Uterus (tissue), 2 donors: ENCODE results near the gene QKI.

ENCODE experiments used
- POLR2A ChIP-seq, 2 donors: fragments of 450-650 bp; IDR thresholded peaks; one replicate each; pipeline ENCODE4 v1.6.1; 2016; ENCODE audit warnings: antibody characterized with exemption in 2 of 2, mild to moderate bottlenecking in 1 of 2, moderate library complexity in 1 of 2
- TF ChIP-seq, protein P1 (sequence below), 4 experiments: fragments of 200-600 bp in 2 of 4; fragments of 450-650 bp in 2 of 4; sonication (generic) in 2 of 4; IDR thresholded peaks; one replicate each; pipeline ENCODE4 v1.5.1; 2016 to 2019; ENCODE audit warnings: antibody characterized with exemption in 4 of 4, mild to moderate bottlenecking in 2 of 4, moderate library complexity in 1 of 4

DNA sequence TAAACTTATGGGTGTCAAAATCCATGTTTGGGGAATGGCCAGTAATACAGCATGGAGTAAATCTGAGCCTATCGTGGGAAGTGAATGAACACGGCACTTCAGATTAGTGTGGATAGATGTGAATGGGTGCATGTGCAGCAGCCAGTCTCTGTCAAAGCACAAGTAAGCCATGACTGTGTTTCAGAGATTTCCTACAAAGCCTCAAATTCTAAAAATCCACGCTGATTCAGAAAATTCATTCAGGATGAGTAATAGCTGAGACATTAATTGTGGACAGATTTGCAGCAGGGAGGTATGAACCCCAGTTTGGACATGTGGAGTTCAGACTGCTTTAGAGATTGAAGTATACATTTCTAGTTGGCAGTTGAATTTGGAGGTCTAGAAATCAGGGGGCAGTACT is 115.1 kb downstream of the QKI start:
- TF ChIP-seq, protein P1, sequence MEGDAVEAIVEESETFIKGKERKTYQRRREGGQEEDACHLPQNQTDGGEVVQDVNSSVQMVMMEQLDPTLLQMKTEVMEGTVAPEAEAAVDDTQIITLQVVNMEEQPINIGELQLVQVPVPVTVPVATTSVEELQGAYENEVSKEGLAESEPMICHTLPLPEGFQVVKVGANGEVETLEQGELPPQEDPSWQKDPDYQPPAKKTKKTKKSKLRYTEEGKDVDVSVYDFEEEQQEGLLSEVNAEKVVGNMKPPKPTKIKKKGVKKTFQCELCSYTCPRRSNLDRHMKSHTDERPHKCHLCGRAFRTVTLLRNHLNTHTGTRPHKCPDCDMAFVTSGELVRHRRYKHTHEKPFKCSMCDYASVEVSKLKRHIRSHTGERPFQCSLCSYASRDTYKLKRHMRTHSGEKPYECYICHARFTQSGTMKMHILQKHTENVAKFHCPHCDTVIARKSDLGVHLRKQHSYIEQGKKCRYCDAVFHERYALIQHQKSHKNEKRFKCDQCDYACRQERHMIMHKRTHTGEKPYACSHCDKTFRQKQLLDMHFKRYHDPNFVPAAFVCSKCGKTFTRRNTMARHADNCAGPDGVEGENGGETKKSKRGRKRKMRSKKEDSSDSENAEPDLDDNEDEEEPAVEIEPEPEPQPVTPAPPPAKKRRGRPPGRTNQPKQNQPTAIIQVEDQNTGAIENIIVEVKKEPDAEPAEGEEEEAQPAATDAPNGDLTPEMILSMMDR (IDR thresholded peaks at IDR 0.05) = no peak
- no peak for TF ChIP-seq POLR2A (IDR thresholded peaks at IDR 0.05)
